HG02763 (cell line): Measurements from ENCODE around the gene ZNF609.
A peak's percentile ranks its signal among the peaks of the same experiment; 100 is the strongest.

Source experiments
- ATAC-seq: cut with Tn5 transposase; IDR thresholded peaks from one replicate; pipeline ENCODE4 v1.9.1; 2021; ENCODE audit warnings: mild to moderate bottlenecking, moderate library complexity; ENCODE audit not compliant: unreplicated experiment

Gene ZNF609

GRCh38 chr15:64690008-64690407 lies 229.6 kb downstream of the ZNF609 start:
- no peak for ATAC-seq

GRCh38 chr15:64690578-64691296 lies 230.4 kb downstream of the ZNF609 start:
- ATAC-seq = no peak

GRCh38 chr15:64691896-64692565 lies 231.7 kb downstream of the ZNF609 start:
- ATAC-seq = no peak

- ATAC-seq = no peak
These were observed 232.8 kb downstream of the ZNF609 start for GRCh38 chr15:64693134-64693533.

GRCh38 chr15:64694816-64695215 lies 234.4 kb downstream of the ZNF609 start:
- ATAC-seq = no peak

- no peak for ATAC-seq
These were observed 235.2 kb downstream of the ZNF609 start for GRCh38 chr15:64695561-64695992.

GRCh38 chr15:64696481-64696880 lies 236.1 kb downstream of the ZNF609 start:
- ATAC-seq = no peak

GRCh38 chr15:64697911-64698369 lies 237.6 kb downstream of the ZNF609 start:
- no peak for ATAC-seq

GRCh38 chr15:64698823-64699222 lies 238.4 kb downstream of the ZNF609 start:
- no peak for ATAC-seq

GRCh38 chr15:64699751-64700388 lies 239.5 kb downstream of the ZNF609 start:
- ATAC-seq = no peak

- ATAC-seq = no peak
These were observed 240.7 kb downstream of the ZNF609 start for GRCh38 chr15:64701051-64701450.

GRCh38 chr15:64701482-64702184 lies 241.3 kb downstream of the ZNF609 start:
- ATAC-seq = no peak

GRCh38 chr15:64702816-64703631 lies 242.6 kb downstream of the ZNF609 start:
- ATAC-seq = peak; percentile 91

GRCh38 chr15:64703632-64703959 lies 243.2 kb downstream of the ZNF609 start:
- no peak for ATAC-seq

- no peak for ATAC-seq
These were observed 244.6 kb downstream of the ZNF609 start for GRCh38 chr15:64705006-64705405.

GRCh38 chr15:64706011-64706911 lies 245.9 kb downstream of the ZNF609 start:
- no peak for ATAC-seq

- no peak for ATAC-seq
These were observed 250.5 kb downstream of the ZNF609 start for GRCh38 chr15:64710676-64711428.

- no peak for ATAC-seq
These were observed 252.0 kb downstream of the ZNF609 start for GRCh38 chr15:64712353-64712752.

GRCh38 chr15:64713592-64713991 lies 253.2 kb downstream of the ZNF609 start:
- no peak for ATAC-seq
